Measurements from ENCODE around the gene OR1E2. TPM values are rescaled to one million over a fixed set of nuclear protein-coding genes. Genes with fewer than 3 reads are reported as not detected.
"Not testable (repeated sequence)": the region's sequence is repeated elsewhere in the genome, so short reads cannot be mapped to it uniquely, and the experiment has no call there.

OR1E2 gene
- polyA plus RNA-seq, 3 donors = not detected

DNA sequence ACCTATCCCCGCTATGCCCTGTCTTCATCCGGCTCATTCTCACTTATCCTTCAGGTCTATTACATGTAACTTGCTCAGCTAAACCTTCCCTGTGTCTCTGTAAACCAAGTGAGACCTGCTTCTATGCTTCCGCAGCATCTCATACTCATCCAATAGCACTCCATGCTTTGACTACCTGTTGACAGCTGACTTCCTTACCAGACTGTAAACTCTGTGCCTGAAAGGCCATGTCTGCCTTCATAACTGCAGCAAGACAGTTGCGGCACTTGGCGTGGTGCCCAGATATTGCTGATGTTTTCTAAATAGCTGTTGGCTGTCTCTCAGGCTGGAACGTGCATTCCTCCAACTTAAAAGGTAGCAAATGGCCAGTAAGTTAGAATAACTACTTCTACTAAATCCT, 33.6 kb downstream of the OR1E2 start:
- DNase-seq (ENCODE audit: low read depth in 3 of 3, low spot score in 2 of 3) = no peak

GRCh38 chr17:3398310-3398709, 35.3 kb downstream of the OR1E2 start, which contains the start of gene OR1E1:
Gene OR1E1 (minus strand): TSS chr17:3398410. CDS start chr17:3398410, 0 bp downstream.
- DNase-seq (ENCODE audit: low read depth in 3 of 3, low spot score in 2 of 3) = no peak

DNA sequence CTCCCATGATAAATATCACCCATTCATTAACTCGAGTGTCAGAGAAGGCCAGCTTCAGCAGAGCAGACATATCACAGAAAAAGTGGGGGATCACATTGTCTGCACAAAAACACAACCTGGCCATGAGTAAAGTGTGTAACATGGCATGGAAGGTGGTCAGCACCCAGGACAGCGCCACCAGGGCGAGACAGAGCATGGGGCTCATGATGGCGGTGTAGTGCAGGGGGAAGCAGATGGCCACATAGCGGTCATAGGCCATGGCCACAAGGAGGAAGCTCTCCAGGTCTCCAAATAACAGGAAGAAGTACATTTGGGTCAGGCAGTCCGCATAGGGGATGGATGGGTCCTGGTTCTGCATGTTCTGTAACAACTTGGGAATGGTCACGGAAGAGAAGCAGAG, 35.8 kb downstream of the OR1E2 start:
- not testable (repeated sequence) for DNase-seq (ENCODE audit: low read depth in 3 of 3, low spot score in 2 of 3)

DNA sequence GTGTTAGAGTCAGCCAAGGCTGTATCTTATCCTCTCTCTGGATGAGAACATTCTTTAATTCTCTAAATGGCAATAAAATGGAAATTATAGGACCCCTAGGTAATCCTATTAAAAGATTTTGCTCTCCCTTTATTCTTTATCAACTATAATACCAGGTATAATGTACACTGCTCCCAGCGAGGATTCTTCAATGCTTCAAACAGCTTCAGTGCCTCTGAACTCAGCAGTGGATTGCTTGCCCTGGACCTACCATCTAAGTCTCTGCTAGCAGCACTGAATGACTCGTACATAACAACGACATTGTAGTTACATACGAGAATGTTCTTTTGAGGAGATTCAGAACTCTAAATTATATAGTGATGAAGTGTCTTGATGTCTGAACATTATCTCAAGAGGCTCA, 43.9 kb downstream of the OR1E2 start:
- no peak for DNase-seq (ENCODE audit: low read depth in 3 of 3, low spot score in 2 of 3)

DNA sequence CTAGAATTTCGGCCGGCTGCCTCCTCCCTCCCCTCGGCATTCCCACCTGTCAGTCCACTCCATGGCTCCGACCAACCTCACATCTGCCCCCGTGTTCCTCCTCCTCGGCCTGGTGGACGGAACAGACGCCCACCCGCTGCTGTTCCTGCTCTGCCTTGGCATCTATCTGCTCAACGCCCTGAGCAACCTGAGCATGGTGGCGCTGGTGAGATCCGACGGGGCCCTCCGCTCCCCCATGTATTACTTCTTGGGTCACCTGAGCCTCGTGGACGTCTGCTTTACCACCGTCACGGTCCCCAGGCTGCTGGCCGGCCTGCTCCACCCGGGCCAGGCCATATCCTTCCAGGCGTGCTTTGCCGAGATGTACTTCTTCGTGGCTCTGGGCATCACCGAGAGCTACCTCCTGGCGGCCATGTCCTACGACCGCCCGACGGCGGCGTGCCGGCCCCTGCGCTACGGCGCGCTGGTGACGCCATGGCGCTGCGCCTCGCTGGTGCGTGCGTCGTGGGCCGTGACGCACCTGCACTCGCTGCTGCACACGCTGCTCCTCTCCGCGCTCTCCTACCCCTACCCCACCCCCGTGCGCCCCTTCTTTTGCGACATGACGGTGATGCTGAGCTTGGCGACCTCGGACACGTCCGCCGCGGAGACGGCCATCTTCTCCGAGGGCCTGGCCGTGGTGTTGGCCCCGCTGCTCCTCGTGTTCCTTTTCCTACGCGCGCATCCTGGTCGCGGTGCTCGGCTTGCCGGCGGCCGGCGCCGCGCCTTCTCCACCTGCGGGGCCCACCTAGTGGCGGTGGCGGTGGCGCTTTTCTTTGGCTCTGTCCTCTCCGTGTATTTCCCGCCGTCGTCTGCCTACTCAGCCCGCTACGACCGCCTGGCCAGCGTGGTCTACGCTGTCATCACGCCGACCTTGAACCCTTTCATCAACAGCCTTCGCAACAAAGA, 47.5 kb downstream of the OR1E2 start, which contains the start of gene OR3A2:
TSS of gene OR3A2 (minus strand) at position 440 of the 948 bp plus-strand sequence.
- no peak for DNase-seq (ENCODE audit: low read depth in 3 of 3, low spot score in 2 of 3)

Other genes with a start within 250 kb of the OR1E2 start
- gene OR1A2, start 236.3 kb downstream of the OR1E2 start, polyA plus RNA-seq (ENCODE audit: insufficient read length in 3 of 3) = not detected
- not detected for gene OR1A1, start 226.2 kb downstream of the OR1E2 start, polyA plus RNA-seq (ENCODE audit: insufficient read length in 3 of 3)
- under 1 TPM in 2 of 3 donors, not detected in 1; 0.15 to 0.21 TPM for gene OR3A1, start 135.5 kb downstream of the OR1E2 start, polyA plus RNA-seq (ENCODE audit: insufficient read length in 3 of 3)
- gene OR3A2, start 47.5 kb downstream of the OR1E2 start, polyA plus RNA-seq (ENCODE audit: insufficient read length in 3 of 3) = under 1 TPM; 0.24 to 0.54 (median 0.49) TPM
- under 1 TPM in 1 of 3 donors, not detected in 2; 0.17 TPM for gene OR1E1, start 35.4 kb downstream of the OR1E2 start, polyA plus RNA-seq (ENCODE audit: insufficient read length in 3 of 3)
- gene OR3A3, start 22.5 kb downstream of the OR1E2 start, polyA plus RNA-seq (ENCODE audit: insufficient read length in 3 of 3) = under 1 TPM in 1 of 3 donors, not detected in 2; 0.06 TPM
- 1 to 10 TPM in 1 of 3 donors, under 1 TPM in 2; 0.28 to 1.1 (median 0.56) TPM for gene SPATA22, start 38.0 kb upstream of the OR1E2 start, polyA plus RNA-seq (ENCODE audit: insufficient read length in 3 of 3)
- gene ASPA, start 42.2 kb upstream of the OR1E2 start, polyA plus RNA-seq (ENCODE audit: insufficient read length in 3 of 3) = 10 to 100 TPM; 23.1 to 25.5 (median 24.3) TPM
- gene TRPV3, start 124.0 kb upstream of the OR1E2 start, polyA plus RNA-seq (ENCODE audit: insufficient read length in 3 of 3) = under 1 TPM; 0.67 to 0.97 (median 0.91) TPM
- gene TRPV1, start 175.6 kb upstream of the OR1E2 start, polyA plus RNA-seq (ENCODE audit: insufficient read length in 3 of 3) = 1 to 10 TPM; 6.5 to 8.1 (median 7.9) TPM
- gene SHPK, start 202.4 kb upstream of the OR1E2 start, polyA plus RNA-seq (ENCODE audit: insufficient read length in 3 of 3) = 10 to 100 TPM; 12.1 to 15.7 (median 12.6) TPM
- gene CTNS, start 202.9 kb upstream of the OR1E2 start, polyA plus RNA-seq (ENCODE audit: insufficient read length in 3 of 3) = 10 to 100 TPM; 19.2 to 21.5 (median 19.6) TPM
- 10 to 100 TPM; 84.5 to 98.5 (median 92.6) TPM for gene TAX1BP3, start 234.7 kb upstream of the OR1E2 start, polyA plus RNA-seq (ENCODE audit: insufficient read length in 3 of 3)
- 10 to 100 TPM; 22.8 to 26.7 (median 26.4) TPM for gene EMC6, start 235.0 kb upstream of the OR1E2 start, polyA plus RNA-seq (ENCODE audit: insufficient read length in 3 of 3)